Adrenal gland (tissue), 12 donors: Measurements from ENCODE around the gene RHOXF2. TPM values are rescaled to one million over a fixed set of nuclear protein-coding genes. Genes with fewer than 3 reads are reported as not detected.

ENCODE experiments used
- DNase-seq, 7 donors: peaks; one replicate each; pipeline ENCODE4 v3.0.0-alpha.2; 2019 to 2020
- H3K27ac ChIP-seq, 5 donors: fragments of 200-600 bp; sonication (generic) in 4 of 5; 1 replicate in 3 of 5; 2 replicates in 2 of 5; pipeline versions ENCODE4 v1.5.1 to v1.8.0; 2016 to 2020; ENCODE audit warnings: mild to moderate bottlenecking in 1 of 5
- H3K27me3 ChIP-seq: fragments of 200-600 bp; 2 replicates; pipeline ENCODE4 v1.8.0; 2021
- H3K36me3 ChIP-seq, 2 donors: fragments of 200-600 bp; replicated peaks in 1 of 2; 1 replicate in 1 of 2; 2 replicates in 1 of 2; pipeline versions ENCODE4 v1.5.1 to v1.8.0; 2018 to 2022
- H3K4me1 ChIP-seq, 2 donors: fragments of 200-600 bp; replicated peaks in 1 of 2; 1 replicate in 1 of 2; 2 replicates in 1 of 2; pipeline versions ENCODE4 v1.5.1 to v1.8.0; 2018 to 2021
- H3K4me3 ChIP-seq, 4 donors: fragments of 200-600 bp; sonication (generic) in 3 of 4; one replicate each; pipeline ENCODE4 v1.5.1; 2016 to 2018
- H3K9me3 ChIP-seq, 3 donors: fragments of 200-600 bp; sonication (generic) in 1 of 3; replicated peaks in 1 of 3; 1 replicate in 2 of 3; 2 replicates in 1 of 3; pipeline versions ENCODE4 v1.5.1 to v1.8.0; 2016 to 2021
- POLR2A ChIP-seq, 2 donors: fragments of 450-650 bp; IDR thresholded peaks; one replicate each; pipeline ENCODE4 v1.6.1; 2017; ENCODE audit warnings: antibody characterized with exemption in 2 of 2, mild to moderate bottlenecking in 2 of 2, moderate library complexity in 1 of 2
- WGBS, 4 donors: extraction: QIAGEN DNeasy Blood & Tissue Kit in 2 of 4; methylation state at CpG; one replicate each; pipeline versions ENCODE4 v1.1.5 to v1.1.7; 2013 to 2017; 5-methylcytosine and 5-hydroxymethylcytosine counted together
- intact Hi-C, 2 donors: fragments of 100-400 bp; cut with DNase I; formaldehyde crosslinking; loops; one replicate each; pipeline versions ENCODE4 v1.14.1 to v1.15.0; 2022 to 2023
- polyA plus RNA-seq, 3 donors: library from polyadenylated mRNA; stranded (reverse); fragments of 200-250 nt in 2 of 3; fragments of 350-450 nt in 1 of 3; fragmentation: Illumina TruSeq in 1 of 3; extraction: RNeasy Lipid Tissue Mini Kit (QIAGEN cat#74804) in 1 of 3; gene quantifications; one replicate each; pipeline ENCODE4 v1.2.3, GENCODE V29; 2013 to 2014
- total RNA-seq, 9 donors: library from RNA; depleted of rRNA in 4 of 9; stranded (reverse); fragments of >200 nt in 4 of 9; fragments of 120-200 nt in 1 of 9; fragmentation: NEBNext Ultra II Directional in 1 of 9; extraction: Animal tissue kit (Norgen Biotek cat#: 25700) in 1 of 9; gene quantifications; one replicate each; pipeline versions ENCODE4 v1.1.0 to v1.2.4, GENCODE V29; 2013 to 2023
- TF ChIP-seq, protein P1 (sequence below), 6 experiments: fragments of 450-650 bp in 4 of 6; fragments of 200-600 bp in 2 of 6; sonication (generic) in 1 of 6; IDR thresholded peaks; 1 replicate in 5 of 6; 2 replicates in 1 of 6; pipeline versions ENCODE4 v1.5.1 to v1.8.0; 2016 to 2021; ENCODE audit warnings: antibody characterized with exemption in 6 of 6, mild to moderate bottlenecking in 2 of 6, moderate library complexity in 1 of 6
- donor health status: healthy with polysubstance abuse.
- donor health status: Bipolar disorder and iron deficiency.
- donor health status: DM: yes; HTN: yes; CAD: no.
- donor health status: DM: no; HTN: no; CAD: no.
- donor health status: DM: no; HTN: no; CAD: no.
- donor health status: DM: yes; HTN: yes; CAD: no.

The RHOXF2 gene
- total and polyA plus RNA-seq, 12 donors: 0.08 to 0.18 (median 0.15) TPM; not detected in 9

DNA sequence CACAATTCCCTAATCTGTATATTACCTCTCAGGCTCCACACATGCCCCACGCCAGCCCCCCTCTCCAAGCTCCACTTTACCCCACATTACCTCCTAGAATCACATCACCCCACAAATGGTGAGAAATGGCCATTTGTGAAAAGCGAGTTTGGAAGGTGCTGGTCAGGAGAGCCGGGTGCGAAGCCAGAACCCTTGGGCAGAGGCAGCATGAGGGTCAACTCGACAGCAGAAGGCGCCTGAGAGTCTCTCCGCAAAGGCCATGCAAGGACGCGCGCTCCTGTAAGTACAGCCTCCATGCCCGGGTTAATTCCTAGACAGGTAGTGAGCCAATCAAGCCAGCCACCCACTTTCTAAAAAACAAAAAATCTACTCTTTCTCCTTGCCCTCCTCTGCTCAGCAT, 42.4 kb downstream of the RHOXF2 start:
- DNase-seq: no peak
- no peak for TF ChIP-seq POLR2A (IDR thresholded peaks at IDR 0.05)
- TF ChIP-seq, protein P1, sequence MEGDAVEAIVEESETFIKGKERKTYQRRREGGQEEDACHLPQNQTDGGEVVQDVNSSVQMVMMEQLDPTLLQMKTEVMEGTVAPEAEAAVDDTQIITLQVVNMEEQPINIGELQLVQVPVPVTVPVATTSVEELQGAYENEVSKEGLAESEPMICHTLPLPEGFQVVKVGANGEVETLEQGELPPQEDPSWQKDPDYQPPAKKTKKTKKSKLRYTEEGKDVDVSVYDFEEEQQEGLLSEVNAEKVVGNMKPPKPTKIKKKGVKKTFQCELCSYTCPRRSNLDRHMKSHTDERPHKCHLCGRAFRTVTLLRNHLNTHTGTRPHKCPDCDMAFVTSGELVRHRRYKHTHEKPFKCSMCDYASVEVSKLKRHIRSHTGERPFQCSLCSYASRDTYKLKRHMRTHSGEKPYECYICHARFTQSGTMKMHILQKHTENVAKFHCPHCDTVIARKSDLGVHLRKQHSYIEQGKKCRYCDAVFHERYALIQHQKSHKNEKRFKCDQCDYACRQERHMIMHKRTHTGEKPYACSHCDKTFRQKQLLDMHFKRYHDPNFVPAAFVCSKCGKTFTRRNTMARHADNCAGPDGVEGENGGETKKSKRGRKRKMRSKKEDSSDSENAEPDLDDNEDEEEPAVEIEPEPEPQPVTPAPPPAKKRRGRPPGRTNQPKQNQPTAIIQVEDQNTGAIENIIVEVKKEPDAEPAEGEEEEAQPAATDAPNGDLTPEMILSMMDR (IDR thresholded peaks at IDR 0.05): no peak
- 74 to 94% (median 85%) methylated on average over 5 to 11 of the region's 11 CpGs for WGBS, 4 donors
- Histone ChIP-seq H3K27ac (no peak overlapping the region), H3K4me3 (no peak overlapping the region), H3K9me3 (no peaks in the 10 kb centered on the region), H3K36me3 (no peaks in the 10 kb centered on the region), H3K27me3 (no peaks in the 10 kb centered on the region), H3K4me1 (no peaks in the 10 kb centered on the region)
- intact Hi-C loops: no loop called here

DNA sequence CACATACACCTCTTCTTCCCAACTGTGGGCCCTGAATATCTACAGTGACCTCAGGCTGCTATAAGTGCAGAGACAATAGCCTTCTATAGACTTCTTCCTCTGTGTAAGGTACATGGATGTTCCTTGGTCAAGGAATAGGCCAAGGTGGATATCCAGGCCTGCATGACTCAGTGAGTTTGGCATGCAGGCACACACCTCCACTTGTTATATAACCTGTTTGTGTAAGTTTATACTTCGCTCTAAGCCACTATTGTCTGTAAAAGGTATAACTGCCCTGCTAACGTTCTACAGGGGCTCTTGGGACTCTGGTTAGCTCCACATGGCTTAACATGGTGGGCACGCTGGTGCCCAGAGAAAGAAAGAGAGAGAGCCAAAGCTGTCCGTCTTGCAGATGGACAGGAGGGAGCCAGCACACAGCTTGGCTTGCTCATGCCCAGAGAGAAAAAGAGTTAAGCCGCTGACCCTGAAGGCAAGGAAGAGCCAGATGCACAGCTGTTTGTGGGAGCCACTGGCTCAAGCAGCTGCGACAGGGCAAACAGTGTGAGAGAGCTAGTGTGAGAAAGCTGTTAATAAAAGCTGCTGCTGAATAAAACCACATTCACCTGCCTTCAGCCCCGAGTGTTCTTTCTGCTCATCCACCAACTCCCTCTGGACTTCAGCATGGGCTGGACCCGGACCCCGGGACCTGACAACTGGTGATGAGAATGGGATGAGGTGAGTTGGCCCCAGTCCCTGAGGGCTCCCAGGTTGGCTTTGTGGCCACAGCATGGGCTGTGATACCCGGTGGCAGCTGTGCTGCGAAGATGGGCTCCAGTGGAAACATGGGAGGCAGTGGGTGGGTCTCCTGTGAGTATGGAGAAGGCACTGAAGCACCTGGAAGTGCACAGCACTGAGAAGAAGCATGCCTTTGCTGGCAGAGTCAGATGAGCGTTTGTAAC, 47.7 kb downstream of the RHOXF2 start:
- Histone ChIP-seq H3K4me3 (no peak overlapping the region), H3K4me1 (no peaks in the 10 kb centered on the region), H3K36me3 (no peaks in the 10 kb centered on the region), H3K9me3 (no peaks in the 10 kb centered on the region), H3K27ac (no peak overlapping the region), H3K27me3 (no peaks in the 10 kb centered on the region)
- intact Hi-C loops: no loop called here
- TF ChIP-seq, protein P1 (IDR thresholded peaks at IDR 0.05): no peak
- no peak for TF ChIP-seq POLR2A (IDR thresholded peaks at IDR 0.05)
- WGBS, 4 donors: 70 to 89% (median 75%) methylated on average over 1 to 12 of the region's 12 CpGs
- no peak for DNase-seq

DNA sequence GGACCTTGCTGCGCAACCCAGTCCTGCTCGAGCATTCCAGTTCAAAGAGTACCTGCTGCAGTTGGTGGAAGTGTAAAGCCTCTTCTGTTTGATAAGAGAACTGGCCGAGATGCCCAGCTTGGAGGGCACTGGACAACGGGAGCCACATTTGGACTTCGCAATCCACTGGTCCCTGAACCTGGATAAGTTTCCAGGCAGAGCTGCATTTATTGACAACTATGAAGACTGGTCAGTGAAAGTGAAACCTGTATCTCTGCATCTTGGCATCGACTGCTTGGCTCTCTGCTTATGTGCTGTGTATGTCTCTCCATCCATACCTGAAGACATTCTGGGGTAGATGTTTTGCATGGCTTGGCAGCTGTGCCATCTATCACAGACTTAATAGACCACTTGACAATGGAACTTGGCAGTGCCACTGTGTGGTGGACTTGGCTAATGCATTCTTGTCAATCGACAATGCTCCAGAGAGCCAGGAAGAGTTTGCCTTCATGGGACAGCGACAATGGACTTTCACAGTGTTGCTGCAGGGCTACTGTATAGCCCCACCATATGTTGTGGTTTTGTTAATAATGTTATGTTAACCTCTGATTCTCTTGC, 48.7 kb downstream of the RHOXF2 start:
- Histone ChIP-seq H3K4me1 (no peaks in the 10 kb centered on the region), H3K27me3 (no peaks in the 10 kb centered on the region), H3K9me3 (no peaks in the 10 kb centered on the region), H3K4me3 (no peak overlapping the region), H3K36me3 (no peaks in the 10 kb centered on the region), H3K27ac (no peak overlapping the region)
- WGBS, 4 donors: 77 to 94% (median 83%) methylated on average over 5 to 8 of the region's 8 CpGs
- TF ChIP-seq POLR2A (IDR thresholded peaks at IDR 0.05): no peak
- TF ChIP-seq, protein P1 (IDR thresholded peaks at IDR 0.05): no peak
- no peak for DNase-seq
- intact Hi-C loops: no loop called here

GRCh38 chrX:120213438-120214265, 55.2 kb downstream of the RHOXF2 start:
- Histone ChIP-seq H3K36me3 (no peaks in the 10 kb centered on the region), H3K27me3 (no peaks in the 10 kb centered on the region), H3K4me3 (no peak overlapping the region), H3K27ac (peak overlapping the region in 1 of 5 donors; percentile 25), H3K9me3 (no peaks in the 10 kb centered on the region), H3K4me1 (no peaks in the 10 kb centered on the region)
- peak; percentile 58 to 83 (median 68) for DNase-seq
- intact Hi-C loops: no loop called here
- TF ChIP-seq POLR2A (IDR thresholded peaks at IDR 0.05): no peak
- TF ChIP-seq, protein P1 (IDR thresholded peaks at IDR 0.05): peak; percentile 57 to 72 (median 59)
- WGBS, 4 donors: 14 to 29% (median 28%) methylated on average over 5 to 8 of the region's 8 CpGs
